ENCODE results near the gene KLK3. TPM values are rescaled to one million over a fixed set of nuclear protein-coding genes. Genes with fewer than 3 reads are reported as not detected.

The KLK3 gene
- total RNA-seq, 1 donor from 2014 or later = not detected

DNA sequence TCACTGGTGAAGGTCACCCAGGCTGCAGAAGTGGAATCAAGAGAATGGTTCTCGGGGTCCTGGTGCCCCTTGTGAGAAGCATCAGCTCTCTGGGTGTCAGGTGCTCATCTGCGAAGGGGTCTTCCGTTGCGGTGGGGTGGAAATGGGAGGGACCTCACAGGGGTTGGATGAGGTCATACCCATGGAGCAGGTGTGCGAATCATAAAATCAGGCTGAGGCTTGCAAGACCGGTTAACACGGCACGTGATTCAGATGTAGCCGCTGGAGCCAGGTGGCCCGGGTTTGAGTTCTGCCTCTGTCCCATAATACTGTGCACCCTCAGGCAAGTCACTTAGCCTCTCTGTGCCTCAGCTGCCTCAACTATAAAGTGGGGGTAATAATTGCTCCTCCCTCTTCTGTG is 17.4 kb upstream of the KLK3 start:
- Histone ChIP-seq H3K4me1 (peaks cover 5% of the 10 kb centered on the region), H3K36me3 (no peaks in the 10 kb centered on the region), H3K27ac (no peak overlapping the region), H3K9me3 (no peaks in the 10 kb centered on the region), H3K27me3 (peaks cover 21% of the 10 kb centered on the region), H3K4me3 (no peak overlapping the region)
- TF ChIP-seq, protein P1, sequence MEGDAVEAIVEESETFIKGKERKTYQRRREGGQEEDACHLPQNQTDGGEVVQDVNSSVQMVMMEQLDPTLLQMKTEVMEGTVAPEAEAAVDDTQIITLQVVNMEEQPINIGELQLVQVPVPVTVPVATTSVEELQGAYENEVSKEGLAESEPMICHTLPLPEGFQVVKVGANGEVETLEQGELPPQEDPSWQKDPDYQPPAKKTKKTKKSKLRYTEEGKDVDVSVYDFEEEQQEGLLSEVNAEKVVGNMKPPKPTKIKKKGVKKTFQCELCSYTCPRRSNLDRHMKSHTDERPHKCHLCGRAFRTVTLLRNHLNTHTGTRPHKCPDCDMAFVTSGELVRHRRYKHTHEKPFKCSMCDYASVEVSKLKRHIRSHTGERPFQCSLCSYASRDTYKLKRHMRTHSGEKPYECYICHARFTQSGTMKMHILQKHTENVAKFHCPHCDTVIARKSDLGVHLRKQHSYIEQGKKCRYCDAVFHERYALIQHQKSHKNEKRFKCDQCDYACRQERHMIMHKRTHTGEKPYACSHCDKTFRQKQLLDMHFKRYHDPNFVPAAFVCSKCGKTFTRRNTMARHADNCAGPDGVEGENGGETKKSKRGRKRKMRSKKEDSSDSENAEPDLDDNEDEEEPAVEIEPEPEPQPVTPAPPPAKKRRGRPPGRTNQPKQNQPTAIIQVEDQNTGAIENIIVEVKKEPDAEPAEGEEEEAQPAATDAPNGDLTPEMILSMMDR (IDR thresholded peaks at IDR 0.05) = no peak
- DNase-seq (no peak), ATAC-seq (no peak)
- intact Hi-C loops (cut with DNase I) = no loop called here

DNA sequence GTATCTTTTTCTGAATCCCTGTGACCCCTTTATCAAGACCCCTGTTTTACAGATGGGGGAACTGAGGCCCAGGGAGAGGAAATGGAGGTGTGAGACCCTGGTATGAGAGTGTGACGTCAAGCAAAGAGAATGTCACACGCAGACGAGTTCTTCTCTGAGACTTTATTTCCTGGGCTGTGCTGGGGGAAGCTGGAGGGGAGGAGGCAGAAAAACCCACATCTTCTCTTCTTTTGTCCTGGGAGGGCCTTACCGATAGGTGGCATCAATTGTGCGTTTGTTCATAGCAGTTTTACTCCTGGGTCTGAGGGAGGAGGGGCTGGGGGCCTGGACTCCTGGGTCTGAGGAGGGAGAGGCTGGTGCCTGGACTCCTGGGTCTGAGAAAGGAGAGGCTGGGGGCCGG is 16.5 kb upstream of the KLK3 start:
- Histone ChIP-seq H3K4me3 (no peak overlapping the region), H3K9me3 (no peaks in the 10 kb centered on the region), H3K27me3 (peaks cover 21% of the 10 kb centered on the region), H3K36me3 (no peaks in the 10 kb centered on the region), H3K27ac (no peak overlapping the region), H3K4me1 (peaks cover 5% of the 10 kb centered on the region)
- intact Hi-C loops (cut with DNase I) = no loop called here
- TF ChIP-seq, protein P1 (IDR thresholded peaks at IDR 0.05) = no peak
- ATAC-seq (no peak), DNase-seq (no peak)

DNA sequence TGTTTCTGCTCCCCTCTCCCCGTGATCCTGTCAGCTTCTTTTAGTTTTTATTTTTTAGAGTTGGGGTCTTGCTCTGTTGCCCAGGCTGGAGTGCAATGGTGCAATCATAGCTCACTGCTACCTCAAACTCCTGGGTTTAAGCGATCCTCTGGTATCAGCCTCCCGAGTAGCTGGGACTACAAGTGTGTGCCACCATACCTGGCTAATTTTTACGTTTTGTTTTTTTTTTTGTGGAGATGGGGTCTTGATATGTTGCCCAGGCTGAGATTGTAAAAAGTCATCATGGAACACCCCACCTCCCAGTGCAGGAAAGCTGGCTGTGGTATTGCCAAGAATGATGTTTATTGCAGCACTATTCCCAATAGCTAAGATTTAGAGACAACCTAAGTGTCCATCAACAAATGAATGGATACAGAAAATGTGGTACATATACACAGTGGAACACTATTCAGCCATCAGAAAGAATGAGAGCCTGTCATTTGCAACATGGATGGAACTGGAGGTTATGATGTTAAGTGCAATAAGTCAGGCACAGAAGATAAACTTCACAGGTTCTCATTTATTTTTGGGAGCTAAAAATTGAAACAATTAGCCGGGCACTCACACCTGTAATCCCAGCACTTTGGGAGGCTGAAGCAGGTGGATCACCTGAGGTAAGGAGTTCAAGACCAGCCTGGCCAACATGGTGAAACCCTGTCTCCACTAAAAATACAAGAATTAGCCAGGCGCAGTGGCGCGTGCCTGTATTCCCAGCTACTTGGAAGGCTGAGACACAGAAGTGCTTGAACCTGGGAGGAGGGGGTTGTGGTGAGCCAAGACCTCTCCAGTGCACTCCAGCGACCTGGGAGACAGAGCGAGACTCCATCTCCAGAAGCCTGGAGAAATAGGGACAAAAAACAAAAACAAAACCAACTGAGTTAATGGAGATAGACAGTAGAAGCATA is 14.7 kb upstream of the KLK3 start:
- H3K4me3 ChIP-seq = no peak overlapping the region
- no peak for ATAC-seq
- H3K4me1 ChIP-seq = peaks cover 5% of the 10 kb centered on the region
- H3K36me3 ChIP-seq = no peaks in the 10 kb centered on the region
- intact Hi-C loops (cut with DNase I) = no loop called here
- TF ChIP-seq, protein P1 (IDR thresholded peaks at IDR 0.05) = no peak
- H3K9me3 ChIP-seq = no peaks in the 10 kb centered on the region
- H3K27me3 ChIP-seq = peaks cover 13% of the 10 kb centered on the region
- no peak overlapping the region for H3K27ac ChIP-seq
- DNase-seq = peak; percentile 35

DNA sequence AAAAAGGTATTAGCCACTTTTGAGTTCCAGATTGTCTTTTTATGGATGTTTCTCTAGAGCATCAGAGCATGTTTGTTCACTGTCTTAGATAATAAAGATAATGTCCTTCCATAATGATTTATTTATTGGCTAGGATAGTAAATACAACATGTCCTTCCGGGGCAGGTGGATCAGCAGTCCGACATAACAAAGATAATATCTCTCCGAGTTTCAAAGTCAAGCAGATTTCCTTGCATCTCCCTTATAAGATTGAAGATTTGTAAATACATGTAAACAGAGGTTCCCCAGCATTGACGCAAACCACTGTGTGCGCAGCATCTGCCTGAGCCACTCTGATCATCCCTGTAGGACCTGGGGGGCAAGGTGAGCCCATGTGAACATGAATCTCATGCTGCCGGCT is 12.6 kb upstream of the KLK3 start:
- no peak for DNase-seq
- H3K36me3 ChIP-seq = no peaks in the 10 kb centered on the region
- TF ChIP-seq, protein P1 (IDR thresholded peaks at IDR 0.05) = no peak
- no peak overlapping the region for H3K27ac ChIP-seq
- no peak for ATAC-seq
- no peak overlapping the region for H3K4me3 ChIP-seq
- H3K27me3 ChIP-seq = no peaks in the 10 kb centered on the region
- intact Hi-C loops (cut with DNase I) = no loop called here
- no peaks in the 10 kb centered on the region for H3K9me3 ChIP-seq
- H3K4me1 ChIP-seq = no peaks in the 10 kb centered on the region

GRCh38 chr19:50843205-50843604 is 11.5 kb upstream of the KLK3 start:
- intact Hi-C loops (cut with DNase I) = no loop called here
- Histone ChIP-seq H3K4me1 (no peaks in the 10 kb centered on the region), H3K27me3 (no peaks in the 10 kb centered on the region), H3K9me3 (no peaks in the 10 kb centered on the region), H3K4me3 (no peak overlapping the region), H3K27ac (no peak overlapping the region), H3K36me3 (no peaks in the 10 kb centered on the region)
- TF ChIP-seq, protein P1 (IDR thresholded peaks at IDR 0.05) = no peak
- ATAC-seq (no peak), DNase-seq (no peak)

Data from upper lobe of right lung (tissue), 1 donor.